ENCODE data around the gene MAT2A.

DNA sequence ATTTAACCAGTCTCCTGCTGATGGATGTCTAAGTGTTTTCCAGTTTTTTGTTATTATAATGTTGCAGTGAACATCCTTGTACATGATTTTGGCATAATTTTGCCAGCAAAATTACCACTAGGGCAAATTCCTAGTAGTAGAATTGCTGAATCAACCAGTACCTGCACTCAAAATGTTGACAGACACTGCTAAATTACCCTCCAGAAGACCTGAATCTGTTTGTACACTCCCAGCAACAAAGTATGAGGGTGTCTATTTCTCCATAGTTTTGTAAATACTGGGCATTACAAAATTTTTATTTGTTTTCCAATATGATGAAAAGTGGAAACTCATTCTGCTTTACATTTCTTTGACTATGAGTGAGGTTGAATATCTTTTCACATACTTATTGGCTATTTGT, 11.2 kb upstream of the MAT2A start:
- TF ChIP-seq POLR2A (IDR thresholded peaks at IDR 0.05), result no peak
- TF ChIP-seq, protein P1, sequence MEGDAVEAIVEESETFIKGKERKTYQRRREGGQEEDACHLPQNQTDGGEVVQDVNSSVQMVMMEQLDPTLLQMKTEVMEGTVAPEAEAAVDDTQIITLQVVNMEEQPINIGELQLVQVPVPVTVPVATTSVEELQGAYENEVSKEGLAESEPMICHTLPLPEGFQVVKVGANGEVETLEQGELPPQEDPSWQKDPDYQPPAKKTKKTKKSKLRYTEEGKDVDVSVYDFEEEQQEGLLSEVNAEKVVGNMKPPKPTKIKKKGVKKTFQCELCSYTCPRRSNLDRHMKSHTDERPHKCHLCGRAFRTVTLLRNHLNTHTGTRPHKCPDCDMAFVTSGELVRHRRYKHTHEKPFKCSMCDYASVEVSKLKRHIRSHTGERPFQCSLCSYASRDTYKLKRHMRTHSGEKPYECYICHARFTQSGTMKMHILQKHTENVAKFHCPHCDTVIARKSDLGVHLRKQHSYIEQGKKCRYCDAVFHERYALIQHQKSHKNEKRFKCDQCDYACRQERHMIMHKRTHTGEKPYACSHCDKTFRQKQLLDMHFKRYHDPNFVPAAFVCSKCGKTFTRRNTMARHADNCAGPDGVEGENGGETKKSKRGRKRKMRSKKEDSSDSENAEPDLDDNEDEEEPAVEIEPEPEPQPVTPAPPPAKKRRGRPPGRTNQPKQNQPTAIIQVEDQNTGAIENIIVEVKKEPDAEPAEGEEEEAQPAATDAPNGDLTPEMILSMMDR (IDR thresholded peaks at IDR 0.05 in 8 of 11, conservative IDR thresholded peaks at IDR 0.05 in 3 of 11), result no peak
- TF ChIP-seq POLR2AphosphoS5 (IDR thresholded peaks at IDR 0.05), result no peak
